Hepatic stellate cell (primary cell): Measurements from ENCODE around the gene LTB4R.
A peak's percentile ranks its signal among the peaks of the same experiment; 100 is the strongest.

Source experiments
- DNase-seq: peaks from one replicate; pipeline ENCODE4 v3.0.0; 2011; ENCODE audit warnings: low spot score

LTB4R gene

GRCh38 chr14:24279301-24280186 is 31.8 kb upstream of the LTB4R start:
- DNase-seq = no peak

- no peak for DNase-seq
Measured at GRCh38 chr14:24280797-24281460, 30.4 kb upstream of the LTB4R start.

GRCh38 chr14:24281636-24282035 is 29.7 kb upstream of the LTB4R start:
- no peak for DNase-seq

GRCh38 chr14:24282736-24283135 is 28.6 kb upstream of the LTB4R start:
- no peak for DNase-seq

GRCh38 chr14:24283796-24284460 is 27.4 kb upstream of the LTB4R start:
- no peak for DNase-seq

GRCh38 chr14:24284501-24285035 is 26.7 kb upstream of the LTB4R start:
- DNase-seq = no peak

- no peak for DNase-seq
Measured at GRCh38 chr14:24285351-24285750, 26.0 kb upstream of the LTB4R start.

GRCh38 chr14:24286996-24287395 is 24.3 kb upstream of the LTB4R start:
- no peak for DNase-seq

GRCh38 chr14:24289649-24290280 is 21.5 kb upstream of the LTB4R start:
- DNase-seq = no peak

- no peak for DNase-seq
Measured at GRCh38 chr14:24290746-24291145, 20.6 kb upstream of the LTB4R start.

- DNase-seq = no peak
Measured at GRCh38 chr14:24291446-24292117, 19.7 kb upstream of the LTB4R start.

- DNase-seq = no peak
Measured at GRCh38 chr14:24292118-24292807, 19.0 kb upstream of the LTB4R start.

GRCh38 chr14:24293525-24293924 is 17.8 kb upstream of the LTB4R start:
- DNase-seq = no peak

- peak; percentile 93 for DNase-seq
Measured at GRCh38 chr14:24296341-24297157, 14.8 kb upstream of the LTB4R start.

- DNase-seq = no peak
Measured at GRCh38 chr14:24297190-24297964, 13.9 kb upstream of the LTB4R start.

GRCh38 chr14:24298892-24299254 is 12.4 kb upstream of the LTB4R start:
- DNase-seq = peak; percentile 82

- DNase-seq = peak; percentile 95
Measured at GRCh38 chr14:24299255-24300191, 11.8 kb upstream of the LTB4R start, which contains the start of the genes DHRS1 and NOP9. DHRS1 (minus strand) TSS chr14:24299780; CDS start chr14:24299106, 674 bp downstream. NOP9 (plus strand) TSS chr14:24299850; CDS start chr14:24299955, 105 bp downstream.
